ENCODE measurements around the gene PTPN1.

Gene PTPN1

DNA sequence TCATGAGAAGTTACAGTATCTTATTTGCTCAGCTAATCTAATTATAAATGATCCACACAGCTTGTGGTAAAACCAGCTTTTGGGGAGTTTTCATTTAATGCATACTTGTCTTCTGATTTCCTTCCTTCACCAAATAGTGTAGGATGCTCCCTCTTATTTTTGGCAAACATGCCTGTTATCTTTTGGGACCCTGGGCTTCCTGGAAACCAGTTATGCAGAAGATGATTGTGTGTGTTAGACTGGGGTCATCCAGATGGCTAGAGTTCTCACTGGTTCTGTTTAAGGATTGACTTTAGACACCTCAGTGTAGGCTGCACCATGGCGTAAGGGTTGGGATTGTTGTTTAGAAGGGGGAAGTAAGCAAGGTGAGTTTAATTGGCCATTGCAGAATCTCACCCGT, 61.3 kb downstream of the PTPN1 start:
- no peak overlapping the region for H3K4me3 ChIP-seq (ENCODE audit: low read depth, low read length)
- no peak for TF ChIP-seq CTCF (IDR thresholded peaks at IDR 0.05; ENCODE audit: borderline replicate concordance, insufficient read depth, low read depth, low read length)

DNA sequence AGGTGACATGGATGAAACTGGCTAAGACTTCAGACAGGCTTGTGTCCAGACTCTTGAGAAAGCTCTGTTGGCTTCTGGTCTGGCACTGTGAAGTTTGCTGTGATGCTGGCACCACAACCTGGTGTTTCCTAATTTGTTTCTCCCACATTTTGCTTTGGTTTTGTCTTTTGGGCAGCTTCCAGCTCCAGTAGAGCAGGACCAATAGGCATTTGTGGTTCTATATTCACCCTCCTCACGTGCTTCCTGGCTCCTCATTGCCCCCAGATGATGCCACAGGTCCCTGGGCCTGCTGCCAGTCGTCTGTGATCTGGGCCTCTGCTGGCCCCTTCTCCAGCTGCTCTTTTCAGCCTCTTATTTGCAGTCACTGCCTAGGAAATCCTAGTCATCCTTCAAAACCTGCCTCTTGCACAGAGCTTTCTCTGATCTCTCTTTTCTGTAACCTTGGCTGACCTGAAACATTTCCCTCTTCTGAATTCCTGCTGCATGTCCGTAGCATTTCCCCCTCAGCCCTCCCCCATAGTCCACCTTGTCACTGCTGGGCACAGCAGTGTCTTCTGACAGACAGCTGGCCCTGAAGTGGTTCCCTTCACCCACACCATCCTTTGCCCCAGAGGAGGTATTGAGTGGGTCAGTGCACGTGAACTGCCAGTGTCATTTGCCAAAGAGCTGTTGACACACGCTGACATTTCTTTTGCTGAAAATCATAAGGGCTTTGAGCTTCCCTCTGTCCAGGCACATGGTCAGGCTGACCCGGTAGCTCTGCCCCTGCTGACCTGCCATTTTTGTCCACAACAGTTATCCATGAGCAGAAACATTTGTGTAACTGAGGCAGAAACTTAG, 63.0 kb downstream of the PTPN1 start:
- no peak for TF ChIP-seq CTCF (IDR thresholded peaks at IDR 0.05; ENCODE audit: borderline replicate concordance, insufficient read depth, low read depth, low read length)
- no peak overlapping the region for H3K4me3 ChIP-seq (ENCODE audit: low read depth, low read length)

GRCh38 chr20:50574108-50574507, 63.9 kb downstream of the PTPN1 start:
- H3K4me3 ChIP-seq (ENCODE audit: low read depth, low read length) = no peak overlapping the region
- TF ChIP-seq CTCF (IDR thresholded peaks at IDR 0.05; ENCODE audit: borderline replicate concordance, insufficient read depth, low read depth, low read length) = no peak

- TF ChIP-seq CTCF (IDR thresholded peaks at IDR 0.05; ENCODE audit: borderline replicate concordance, insufficient read depth, low read depth, low read length) = no peak
- no peak overlapping the region for H3K4me3 ChIP-seq (ENCODE audit: low read depth, low read length)
Observed at GRCh38 chr20:50574586-50574985, 64.4 kb downstream of the PTPN1 start.

DNA sequence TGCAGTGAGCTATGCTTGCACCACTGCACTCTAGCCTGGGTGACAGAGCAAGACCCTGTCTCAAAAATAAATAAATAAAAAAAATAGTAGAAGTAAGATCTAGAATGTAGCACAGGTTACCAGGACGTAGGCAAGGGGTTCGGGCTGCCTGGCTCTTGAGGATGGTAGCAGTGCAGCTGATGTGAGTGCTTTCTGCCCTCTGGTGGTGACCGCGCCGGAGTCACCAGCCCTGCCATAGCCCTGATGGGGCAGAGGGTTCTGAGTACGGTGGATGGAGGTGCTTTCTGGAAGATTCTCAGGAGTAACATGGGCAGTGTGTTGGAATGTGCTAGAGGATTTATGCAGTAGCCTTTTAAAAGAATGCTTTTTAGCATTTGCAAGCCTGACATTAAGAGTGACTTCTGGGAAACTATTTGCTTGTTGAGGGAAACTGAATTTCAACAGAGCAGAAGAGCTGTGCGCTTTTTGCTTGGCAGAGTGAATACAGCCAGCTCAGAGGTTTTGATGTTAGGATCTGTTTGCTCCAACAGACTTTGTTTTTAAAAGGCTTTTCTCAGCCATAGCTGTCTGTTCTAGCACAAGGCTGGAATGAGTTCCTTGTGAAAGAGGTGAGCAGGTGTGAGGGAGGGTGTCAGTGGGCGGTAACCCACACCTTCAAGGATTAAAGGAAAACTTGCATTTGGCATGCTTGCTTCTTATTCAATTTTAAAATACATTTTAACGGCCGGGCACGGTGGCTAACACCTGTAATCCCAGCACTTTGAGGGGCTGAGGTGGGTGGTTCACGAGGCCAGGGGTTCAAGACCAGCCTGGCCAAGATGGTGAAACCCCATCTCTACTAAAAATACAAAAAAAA, 65.9 kb downstream of the PTPN1 start:
- peak; percentile 63 for TF ChIP-seq CTCF (IDR thresholded peaks at IDR 0.05; ENCODE audit: borderline replicate concordance, insufficient read depth, low read depth, low read length)
- H3K4me3 ChIP-seq (ENCODE audit: low read depth, low read length) = no peak overlapping the region

DNA sequence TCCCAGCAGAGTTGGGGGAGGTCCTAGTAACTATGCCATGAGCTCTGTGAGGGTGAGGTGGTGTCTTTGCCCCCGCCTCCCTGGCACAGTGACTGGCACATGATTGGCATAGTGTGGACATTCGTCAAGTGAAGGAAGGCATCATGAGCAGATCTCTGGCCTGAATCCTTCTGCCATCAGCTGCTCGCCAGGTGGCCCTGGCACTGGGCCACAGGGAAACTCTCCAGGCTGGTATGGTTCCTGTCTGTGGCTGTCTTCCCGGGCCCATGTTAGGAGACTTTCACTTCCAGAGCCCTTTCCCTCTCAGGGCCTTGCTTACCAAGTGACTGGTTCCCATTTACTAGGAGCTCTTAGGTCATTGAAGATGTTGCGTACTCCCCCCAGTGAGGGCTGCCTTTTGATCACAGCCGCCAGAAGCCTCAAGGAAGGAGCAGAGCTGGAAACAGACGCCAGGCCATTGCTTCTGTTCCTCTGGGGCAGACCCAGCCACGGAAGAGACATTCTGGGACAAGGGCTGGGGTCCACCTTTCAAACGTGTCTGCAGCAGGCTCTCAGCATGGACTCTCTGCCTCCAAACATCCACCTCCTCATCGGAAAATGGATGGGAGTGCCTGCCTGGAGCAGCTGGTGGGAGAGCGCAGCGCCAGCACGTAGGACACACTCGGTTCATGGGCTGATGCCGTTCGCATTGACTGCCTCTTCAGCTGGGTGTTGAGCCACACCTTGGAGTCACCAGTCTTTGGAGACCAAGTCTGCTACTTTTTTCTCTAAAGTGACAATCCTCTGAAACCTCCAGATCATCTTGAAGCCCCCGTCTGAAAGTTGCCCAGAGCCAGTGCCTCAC, 67.2 kb downstream of the PTPN1 start:
- H3K4me3 ChIP-seq (ENCODE audit: low read depth, low read length) = no peak overlapping the region
- TF ChIP-seq CTCF (IDR thresholded peaks at IDR 0.05; ENCODE audit: borderline replicate concordance, insufficient read depth, low read depth, low read length) = no peak
